GM12872 (cell line): ENCODE results near the gene ZNF530.

Experiments
- TF ChIP-seq, protein P1 (sequence below): IDR thresholded peaks from 3 replicates; pipeline ENCODE4 v1.5.1; 2011; ENCODE audit warnings: low read depth, mild to moderate bottlenecking, low read length, moderate library complexity; ENCODE audit not compliant: insufficient read depth

The ZNF530 gene

DNA sequence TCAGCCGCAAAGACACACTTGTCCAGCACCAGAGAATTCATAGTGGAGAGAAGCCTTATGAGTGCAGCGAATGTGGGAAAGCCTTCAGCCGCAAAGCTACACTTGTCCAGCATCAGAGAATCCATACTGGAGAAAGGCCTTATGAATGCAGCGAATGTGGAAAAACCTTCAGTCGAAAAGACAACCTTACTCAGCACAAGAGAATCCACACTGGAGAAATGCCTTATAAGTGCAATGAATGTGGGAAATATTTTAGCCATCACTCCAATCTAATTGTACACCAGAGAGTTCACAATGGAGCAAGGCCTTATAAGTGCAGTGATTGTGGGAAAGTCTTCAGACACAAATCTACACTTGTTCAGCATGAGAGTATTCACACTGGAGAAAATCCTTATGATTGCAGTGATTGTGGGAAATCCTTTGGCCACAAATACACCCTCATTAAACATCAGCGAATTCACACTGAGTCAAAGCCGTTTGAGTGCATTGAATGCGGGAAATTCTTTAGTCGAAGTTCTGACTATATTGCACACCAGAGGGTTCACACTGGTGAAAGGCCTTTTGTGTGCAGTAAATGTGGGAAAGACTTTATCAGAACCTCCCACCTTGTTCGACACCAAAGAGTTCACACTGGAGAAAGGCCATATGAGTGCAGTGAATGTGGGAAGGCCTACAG, 21.1 kb downstream of the ZNF530 start:
- TF ChIP-seq, protein P1, sequence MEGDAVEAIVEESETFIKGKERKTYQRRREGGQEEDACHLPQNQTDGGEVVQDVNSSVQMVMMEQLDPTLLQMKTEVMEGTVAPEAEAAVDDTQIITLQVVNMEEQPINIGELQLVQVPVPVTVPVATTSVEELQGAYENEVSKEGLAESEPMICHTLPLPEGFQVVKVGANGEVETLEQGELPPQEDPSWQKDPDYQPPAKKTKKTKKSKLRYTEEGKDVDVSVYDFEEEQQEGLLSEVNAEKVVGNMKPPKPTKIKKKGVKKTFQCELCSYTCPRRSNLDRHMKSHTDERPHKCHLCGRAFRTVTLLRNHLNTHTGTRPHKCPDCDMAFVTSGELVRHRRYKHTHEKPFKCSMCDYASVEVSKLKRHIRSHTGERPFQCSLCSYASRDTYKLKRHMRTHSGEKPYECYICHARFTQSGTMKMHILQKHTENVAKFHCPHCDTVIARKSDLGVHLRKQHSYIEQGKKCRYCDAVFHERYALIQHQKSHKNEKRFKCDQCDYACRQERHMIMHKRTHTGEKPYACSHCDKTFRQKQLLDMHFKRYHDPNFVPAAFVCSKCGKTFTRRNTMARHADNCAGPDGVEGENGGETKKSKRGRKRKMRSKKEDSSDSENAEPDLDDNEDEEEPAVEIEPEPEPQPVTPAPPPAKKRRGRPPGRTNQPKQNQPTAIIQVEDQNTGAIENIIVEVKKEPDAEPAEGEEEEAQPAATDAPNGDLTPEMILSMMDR = no peak

- TF ChIP-seq, protein P1 = no peak
Measured at GRCh38 chr19:57623091-57623490, 23.4 kb downstream of the ZNF530 start.

- TF ChIP-seq, protein P1 = no peak
Measured at GRCh38 chr19:57632987-57633831, 33.5 kb downstream of the ZNF530 start, which contains the start of gene ZNF211. ZNF211 (plus strand) TSS chr19:57633168; CDS start chr19:57633347, 179 bp downstream.

DNA sequence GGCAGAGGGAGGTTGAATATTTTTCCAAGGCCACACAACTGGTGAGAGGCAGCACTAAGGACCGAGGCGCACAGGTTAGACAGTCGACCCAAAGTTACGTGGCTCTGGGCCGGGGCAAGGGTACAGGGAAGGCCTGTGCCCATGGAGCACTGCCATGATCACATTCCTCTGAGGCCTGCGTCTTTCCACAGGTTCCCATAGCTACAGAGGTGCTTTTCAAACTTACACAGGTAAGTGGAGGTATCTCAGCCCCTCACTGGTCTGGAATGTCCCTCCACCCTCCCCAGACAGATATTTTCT, 34.1 kb downstream of the ZNF530 start:
- TF ChIP-seq, protein P1 = no peak

GRCh38 chr19:57637379-57637778, 37.7 kb downstream of the ZNF530 start:
- TF ChIP-seq, protein P1 = no peak

- TF ChIP-seq, protein P1 = no peak
Measured at GRCh38 chr19:57641715-57642234, 42.1 kb downstream of the ZNF530 start.

DNA sequence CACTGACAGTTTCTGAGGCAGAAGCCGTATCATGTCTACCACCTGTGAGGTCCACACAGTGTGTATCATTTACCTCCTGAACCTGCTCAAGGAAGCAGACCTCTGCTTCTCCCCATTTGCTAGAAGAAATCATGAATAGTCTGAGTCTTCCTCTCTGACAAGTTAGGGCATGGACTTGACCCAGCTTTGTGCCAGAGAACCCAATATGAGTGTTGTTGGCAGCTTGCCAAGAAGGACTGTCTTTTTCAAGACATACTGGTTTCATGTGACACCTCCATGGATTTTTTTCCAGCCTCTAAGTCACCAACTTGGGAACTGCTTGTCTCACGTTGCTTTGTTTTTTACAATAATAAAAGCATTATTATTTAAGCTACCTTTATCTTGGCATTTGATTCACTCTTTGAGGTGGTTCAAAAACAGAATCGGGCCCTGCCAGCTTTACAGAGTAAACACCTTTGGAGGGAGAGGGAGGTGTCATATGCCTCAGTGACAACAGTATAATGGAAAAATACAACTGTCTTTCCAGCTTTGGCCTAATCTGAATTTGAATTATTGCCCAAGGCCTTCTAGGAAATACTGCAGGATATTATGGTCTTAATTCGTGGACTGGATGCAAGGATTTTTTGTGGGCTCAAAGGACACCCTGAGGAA, 42.8 kb downstream of the ZNF530 start:
- TF ChIP-seq, protein P1 = no peak
